GM18951 (cell line): Measurements from ENCODE around the gene PHKB.
"Not testable (repeated sequence)": the region's sequence is repeated elsewhere in the genome, so short reads cannot be mapped to it uniquely, and the experiment has no call there.

ENCODE experiments used
- POLR2A ChIP-seq: IDR thresholded peaks from 4 replicates; pipeline ENCODE4 v1.6.1; 2011; ENCODE audit warnings: mild to moderate bottlenecking; ENCODE audit not compliant: insufficient read length, insufficient read depth; ENCODE audit errors: extremely low read depth
- in situ Hi-C: fragments of 300-500 bp; cut with MboI; formaldehyde crosslinking; loops from one replicate; pipeline ENCODE4 v1.12.0; 2022; ENCODE audit warnings: low sequenced_read_pairs, mixed read lengths, inconsistent platforms; ENCODE audit not compliant: unreplicated experiment

The PHKB gene

GRCh38 chr16:47460711-47461597, at the start of gene PHKB, which contains the start of gene ITFG1:
PHKB (plus strand) TSS chr16:47461331; CDS start chr16:47461351, 20 bp downstream.
ITFG1 (minus strand) TSS chr16:47461063; CDS start chr16:47461045, 18 bp downstream.
- in situ Hi-C loops = no loop called here
- TF ChIP-seq POLR2A = peak; percentile 85

GRCh38 chr16:47413041-47413440, 48.1 kb upstream of the PHKB start:
- TF ChIP-seq POLR2A = no peak
- in situ Hi-C loops = no loop called here

- TF ChIP-seq POLR2A = no peak
- in situ Hi-C loops = no loop called here
Observed at GRCh38 chr16:47416869-47417268, 44.3 kb upstream of the PHKB start.

GRCh38 chr16:47424846-47425245, 36.3 kb upstream of the PHKB start:
- TF ChIP-seq POLR2A = no peak
- in situ Hi-C loops = no loop called here

- TF ChIP-seq POLR2A = no peak
- in situ Hi-C loops = no loop called here
Observed at GRCh38 chr16:47426806-47427205, 34.3 kb upstream of the PHKB start.

GRCh38 chr16:47431960-47432359, 29.2 kb upstream of the PHKB start:
- no peak for TF ChIP-seq POLR2A
- in situ Hi-C loops = no loop called here

- in situ Hi-C loops = not testable (repeated sequence)
Observed at GRCh38 chr16:47434274-47434673, 26.9 kb upstream of the PHKB start.

- in situ Hi-C loops = not testable (repeated sequence)
Observed at GRCh38 chr16:47440066-47440465, 21.1 kb upstream of the PHKB start.

GRCh38 chr16:47442884-47443283, 18.2 kb upstream of the PHKB start:
- in situ Hi-C loops = not testable (repeated sequence)

GRCh38 chr16:47446431-47446830, 14.7 kb upstream of the PHKB start:
- TF ChIP-seq POLR2A = no peak
- in situ Hi-C loops = no loop called here

GRCh38 chr16:47448830-47449575, 12.1 kb upstream of the PHKB start:
- in situ Hi-C loops = no loop called here
- TF ChIP-seq POLR2A = no peak

GRCh38 chr16:47449788-47450187, 11.3 kb upstream of the PHKB start:
- in situ Hi-C loops = no loop called here
- TF ChIP-seq POLR2A = no peak

- in situ Hi-C loops = no loop called here
- TF ChIP-seq POLR2A = no peak
Observed at GRCh38 chr16:47458331-47458730, 2.8 kb upstream of the PHKB start.

GRCh38 chr16:47459603-47460002, 1.5 kb upstream of the PHKB start:
- TF ChIP-seq POLR2A = no peak
- in situ Hi-C loops = no loop called here
